GM19023 (cell line): ENCODE results near the gene ZEB1.

Experiments used
- ATAC-seq: cut with Tn5 transposase; IDR thresholded peaks from one replicate; pipeline ENCODE4 v1.9.1; 2021; ENCODE audit warnings: mild to moderate bottlenecking, moderate library complexity; ENCODE audit not compliant: unreplicated experiment

ZEB1 gene

GRCh38 chr10:31318854-31319601 is at the start of gene ZEB1:
ZEB1 (plus strand) TSS chr10:31319216; CDS start chr10:31319235, 19 bp downstream.
- ATAC-seq, result peak; percentile 36

- no peak for ATAC-seq
Observed at GRCh38 chr10:31270954-31271353, 48.1 kb upstream of the ZEB1 start.

GRCh38 chr10:31272841-31273240 is 46.2 kb upstream of the ZEB1 start:
- no peak for ATAC-seq

GRCh38 chr10:31273789-31274188 is 45.2 kb upstream of the ZEB1 start:
- no peak for ATAC-seq

- ATAC-seq, result no peak
Observed at GRCh38 chr10:31274310-31274709, 44.7 kb upstream of the ZEB1 start.

- ATAC-seq, result no peak
Observed at GRCh38 chr10:31278279-31278941, 40.6 kb upstream of the ZEB1 start.

GRCh38 chr10:31280972-31281371 is 38.0 kb upstream of the ZEB1 start:
- no peak for ATAC-seq

- ATAC-seq, result no peak
Observed at GRCh38 chr10:31288001-31288400, 31.0 kb upstream of the ZEB1 start.

GRCh38 chr10:31288962-31289361 is 30.1 kb upstream of the ZEB1 start:
- ATAC-seq, result no peak

GRCh38 chr10:31290386-31290785 is 28.6 kb upstream of the ZEB1 start:
- no peak for ATAC-seq

GRCh38 chr10:31291123-31291522 is 27.9 kb upstream of the ZEB1 start:
- no peak for ATAC-seq

GRCh38 chr10:31294558-31294957 is 24.5 kb upstream of the ZEB1 start:
- no peak for ATAC-seq

GRCh38 chr10:31296754-31297153 is 22.3 kb upstream of the ZEB1 start:
- ATAC-seq, result no peak

- no peak for ATAC-seq
Observed at GRCh38 chr10:31299119-31299518, 19.9 kb upstream of the ZEB1 start.

GRCh38 chr10:31303212-31303611 is 15.8 kb upstream of the ZEB1 start:
- no peak for ATAC-seq

GRCh38 chr10:31304291-31304970 is 14.6 kb upstream of the ZEB1 start:
- no peak for ATAC-seq

- no peak for ATAC-seq
Observed at GRCh38 chr10:31313396-31313795, 5.6 kb upstream of the ZEB1 start.

GRCh38 chr10:31314256-31315150 is 4.5 kb upstream of the ZEB1 start:
- no peak for ATAC-seq

GRCh38 chr10:31315453-31315852 is 3.6 kb upstream of the ZEB1 start:
- no peak for ATAC-seq

- ATAC-seq, result no peak
Observed at GRCh38 chr10:31317171-31317570, 1.8 kb upstream of the ZEB1 start.
